ENCODE measurements around the gene ECHDC3.
"Not testable (repeated sequence)": the region's sequence is repeated elsewhere in the genome, so short reads cannot be mapped to it uniquely, and the experiment has no call there.

Gene ECHDC3

GRCh38 chr10:11742009-11742778, at the start of gene ECHDC3:
ECHDC3 (plus strand) TSS chr10:11742382; CDS start chr10:11742577, 195 bp downstream.
- no peak for DNase-seq

- DNase-seq: no peak
Observed at GRCh38 chr10:11693376-11693775, 48.8 kb upstream of the ECHDC3 start.

- DNase-seq: no peak
Observed at GRCh38 chr10:11695779-11696178, 46.4 kb upstream of the ECHDC3 start.

- DNase-seq: no peak
Observed at GRCh38 chr10:11697718-11698527, 44.3 kb upstream of the ECHDC3 start.

GRCh38 chr10:11698691-11699549, 43.3 kb upstream of the ECHDC3 start:
- DNase-seq: no peak

GRCh38 chr10:11699550-11700097, 42.6 kb upstream of the ECHDC3 start:
- DNase-seq: no peak

GRCh38 chr10:11700539-11700938, 41.6 kb upstream of the ECHDC3 start:
- no peak for DNase-seq

- no peak for DNase-seq
Observed at GRCh38 chr10:11701451-11702095, 40.6 kb upstream of the ECHDC3 start.

- no peak for DNase-seq
Observed at GRCh38 chr10:11702264-11702663, 39.9 kb upstream of the ECHDC3 start.

- DNase-seq: no peak
Observed at GRCh38 chr10:11704092-11704491, 38.1 kb upstream of the ECHDC3 start.

- no peak for DNase-seq
Observed at GRCh38 chr10:11705722-11706121, 36.5 kb upstream of the ECHDC3 start.

GRCh38 chr10:11706895-11707567, 35.2 kb upstream of the ECHDC3 start:
- no peak for DNase-seq

GRCh38 chr10:11707624-11708350, 34.4 kb upstream of the ECHDC3 start:
- DNase-seq: no peak

GRCh38 chr10:11708801-11709200, 33.4 kb upstream of the ECHDC3 start:
- not testable (repeated sequence) for DNase-seq

- DNase-seq: no peak
Observed at GRCh38 chr10:11712744-11713143, 29.4 kb upstream of the ECHDC3 start.

GRCh38 chr10:11713186-11713743, 28.9 kb upstream of the ECHDC3 start:
- peak; percentile 93 for DNase-seq

GRCh38 chr10:11713963-11714362, 28.2 kb upstream of the ECHDC3 start:
- no peak for DNase-seq

- no peak for DNase-seq
Observed at GRCh38 chr10:11714750-11715365, 27.3 kb upstream of the ECHDC3 start.

- no peak for DNase-seq
Observed at GRCh38 chr10:11715815-11716494, 26.2 kb upstream of the ECHDC3 start.

GRCh38 chr10:11716686-11717085, 25.5 kb upstream of the ECHDC3 start:
- DNase-seq: no peak
